ENCODE data around the gene DCP1A. TPM values are rescaled to one million over a fixed set of nuclear protein-coding genes. Genes with fewer than 3 reads are reported as not detected.

Gene DCP1A
- 10 to 100 TPM; 20.9 to 30.6 (median 23.3) TPM for total RNA-seq

- DNase-seq = peak; percentile 96 to 97
- intact Hi-C loops (cut with DNase I) = loop anchor here (10.0 kb wide), 1 partner anchor 223 kb away; no protein-coding TSS in a partner anchor
- no peaks in the 10 kb centered on the region for H3K36me3 ChIP-seq
- TF ChIP-seq POLR2A (IDR thresholded peaks at IDR 0.05) (peak; percentile 27 to 91), CTCF (IDR thresholded peaks at IDR 0.05) (peak in 1 of 6 experiments; percentile 22)
- peak within 1 kb of the TSS; percentile 84 to 93 (median 92) for H3K27ac ChIP-seq
- no peaks in the 10 kb centered on the region for H3K9me3 ChIP-seq
- 0 to 1% methylated on average over 15 to 39 of the region's 61 CpGs for WGBS, 2 donors
- peaks cover 17 to 19% of the 10 kb centered on the region in 2 donors for H3K4me1 ChIP-seq
- peak within 1 kb of the TSS; percentile 87 to 97 (median 96) for H3K4me3 ChIP-seq (replicated peaks in 1 of 3)
- no peaks in the 10 kb centered on the region for H3K27me3 ChIP-seq
Measured at GRCh38 chr3:53347261-53348064, at the start of gene DCP1A. Gene DCP1A (minus strand): TSS chr3:53347543. CDS start chr3:53347517, 26 bp downstream.

- no peak for TF ChIP-seq POLR2A (IDR thresholded peaks at IDR 0.05)
- TF ChIP-seq CTCF (IDR thresholded peaks at IDR 0.05) = no peak
- intact Hi-C loops (cut with DNase I) = no loop called here
- no peak for DNase-seq
- no peak overlapping the region for H3K27ac ChIP-seq
- H3K36me3 ChIP-seq = no peaks in the 10 kb centered on the region
- WGBS, 2 donors = 58 to 70% methylated on average over 6 of the region's 6 CpGs
- H3K4me1 ChIP-seq = no peaks in the 10 kb centered on the region
- no peak overlapping the region for H3K4me3 ChIP-seq (replicated peaks in 1 of 3)
- H3K27me3 ChIP-seq = no peaks in the 10 kb centered on the region
- no peaks in the 10 kb centered on the region for H3K9me3 ChIP-seq
Measured at GRCh38 chr3:53384465-53385423, 37.4 kb upstream of the DCP1A start.

GRCh38 chr3:53382106-53382505 lies 34.8 kb upstream of the DCP1A start:
- Histone ChIP-seq H3K4me1 (no peaks in the 10 kb centered on the region), H3K27ac (no peak overlapping the region), H3K9me3 (no peaks in the 10 kb centered on the region), H3K27me3 (no peaks in the 10 kb centered on the region), H3K4me3 (replicated peaks in 1 of 3) (no peak overlapping the region), H3K36me3 (no peaks in the 10 kb centered on the region)
- 90 to 93% methylated on average over 4 of the region's 4 CpGs for WGBS, 2 donors
- intact Hi-C loops (cut with DNase I) = no loop called here
- TF ChIP-seq POLR2A (IDR thresholded peaks at IDR 0.05) (no peak), CTCF (IDR thresholded peaks at IDR 0.05) (no peak)
- DNase-seq = no peak

- WGBS, 2 donors = 59 to 69% methylated on average over 1 of the region's 1 CpG
- Histone ChIP-seq H3K4me1 (no peaks in the 10 kb centered on the region), H3K27me3 (no peaks in the 10 kb centered on the region), H3K36me3 (no peaks in the 10 kb centered on the region), H3K9me3 (no peaks in the 10 kb centered on the region), H3K4me3 (replicated peaks in 1 of 3) (no peak overlapping the region), H3K27ac (no peak overlapping the region)
- intact Hi-C loops (cut with DNase I) = no loop called here
- no peak for DNase-seq
- TF ChIP-seq POLR2A (IDR thresholded peaks at IDR 0.05) (no peak), CTCF (IDR thresholded peaks at IDR 0.05) (no peak)
Measured at GRCh38 chr3:53380306-53380705, 33.0 kb upstream of the DCP1A start.

Data from thyroid gland (tissue), 4 donors.